ENCODE data around the gene KIF1A. TPM values are rescaled to one million over a fixed set of nuclear protein-coding genes. Genes with fewer than 3 reads are reported as not detected.
"Not testable (repeated sequence)": the region's sequence is repeated elsewhere in the genome, so short reads cannot be mapped to it uniquely, and the experiment has no call there.

The KIF1A gene
- total and polyA plus RNA-seq, 10 of the 15 experiments (the other 5 are each of a cell fraction or from before 2014, with no cell fraction given) = 0.04 to 0.95 (median 0.06) TPM; not detected in 5

- no peak for TF ChIP-seq ZZZ3 (IDR thresholded peaks at IDR 0.05; ENCODE audit: control insufficient read depth, insufficient read length, low read depth)
- TF ChIP-seq TCF12 (IDR thresholded peaks at IDR 0.05; ENCODE audit: low read depth, low read length) = no peak
- no peak for TF ChIP-seq RCOR1 (conservative IDR thresholded peaks at IDR 0.05; ENCODE audit: low read depth, low read length)
These were observed 27.0 kb upstream of the KIF1A start (continued) for GRCh38 chr2:240846873-240847595.

GRCh38 chr2:240846309-240846708, 26.3 kb upstream of the KIF1A start:
- intact Hi-C loops (cut with micrococcal nuclease; ENCODE audit: unreplicated experiment); H3K79me2 ChIP-seq (ENCODE audit: control insufficient read depth, insufficient read depth, low read length); FAIRE-seq; H3K36me3 ChIP-seq (ENCODE audit: control insufficient read depth in 2 of 2, insufficient read depth in 2 of 2, low read length in 1 of 2); RAD21 ChIA-PET (ENCODE audit: unreplicated experiment); ATAC-seq; H3K9ac ChIP-seq (ENCODE audit: control insufficient read depth, insufficient read depth, low read length); H3K4me2 ChIP-seq (ENCODE audit: control insufficient read depth, insufficient read depth); H3K27ac ChIP-seq (ENCODE audit: control insufficient read depth, insufficient read depth); H2AFZ ChIP-seq (ENCODE audit: control insufficient read depth, low read depth, low read length); H3K4me1 ChIP-seq (ENCODE audit: control insufficient read depth, insufficient read depth, low read length); SMC1A ChIA-PET (ENCODE audit: uncharacterized antibody, unreplicated experiment); DNase-seq (ENCODE audit: low read depth, low spot score); H3K27me3 ChIP-seq (replicated peaks in 1 of 2; ENCODE audit: control insufficient read depth in 2 of 2, insufficient read depth in 2 of 2, low read length in 1 of 2); H4K20me1 ChIP-seq (ENCODE audit: control insufficient read depth, insufficient read depth); BruUV-seq (replicated peaks); POLR2A ChIA-PET; H3K9me3 ChIP-seq (replicated peaks; ENCODE audit: control insufficient read depth, insufficient read depth, low read length); H3K4me3 ChIP-seq: not testable (repeated sequence)
- in situ Hi-C loops (cut with MboI) = loop anchor here (25.0 kb wide), 1 partner anchor 334 kb away; no protein-coding TSS in a partner anchor
- WGBS (ENCODE audit: insufficient coverage, insufficient replicate concordance, low lambda C conversion rate, missing lambda C conversion rate) = 0% methylated on average over 2 of the region's 2 CpGs
- CTCF ChIA-PET = interaction anchor here (1.5 kb wide), 1 partner anchor 332 kb away, joined by 5 read pairs; no protein-coding TSS in a partner anchor
